GM12891 (cell line): ENCODE data around the gene TMC2.

Experiments
- POLR2A ChIP-seq: IDR thresholded peaks from 2 replicates; pipeline ENCODE4 v1.6.1; 2011; ENCODE audit warnings: low read depth, low read length, control low read depth
- POLR2AphosphoS5 ChIP-seq: IDR thresholded peaks from 2 replicates; pipeline ENCODE4 v1.6.1; 2011; ENCODE audit warnings: low read depth, low read length, control low read depth
- POU2F2 ChIP-seq: IDR thresholded peaks from 2 replicates; pipeline ENCODE4 v1.6.1; 2011; ENCODE audit warnings: low read depth, mild to moderate bottlenecking, control low read depth, low read length, moderate library complexity
- SPI1 ChIP-seq: IDR thresholded peaks from 2 replicates; pipeline ENCODE4 v1.6.1; 2011; ENCODE audit warnings: low read depth, low read length, control low read depth
- TAF1 ChIP-seq: IDR thresholded peaks from 2 replicates; pipeline ENCODE4 v1.6.1; 2011; ENCODE audit warnings: low read depth, low read length, control low read depth

DNA sequence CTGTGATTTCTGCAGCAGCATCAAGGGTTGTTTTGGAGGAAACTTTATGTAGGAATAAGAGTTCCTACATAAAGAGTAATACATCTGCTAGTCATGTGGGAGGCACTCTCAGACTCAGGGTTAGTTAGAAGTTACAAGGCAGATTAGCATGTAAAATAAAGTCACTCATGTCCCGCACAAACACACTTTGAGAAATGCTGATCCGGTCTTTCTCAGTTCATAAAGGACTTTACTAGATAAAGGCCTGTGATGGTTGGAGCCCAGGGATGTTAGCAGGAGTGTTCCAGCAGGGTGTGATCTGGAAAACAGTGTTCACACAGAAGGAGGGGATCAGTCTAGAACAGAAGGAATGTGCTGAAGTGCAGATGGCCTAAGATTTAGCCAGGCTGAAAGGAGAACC, 83.0 kb downstream of the TMC2 start:
- no peak for TF ChIP-seq TAF1
- no peak for TF ChIP-seq POLR2A
- no peak for TF ChIP-seq POLR2AphosphoS5
- no peak for TF ChIP-seq SPI1
- TF ChIP-seq POU2F2: no peak
